SK-N-SH treated with all-trans-retinoic acid at 6 μM for 48 hours (cell line): ENCODE measurements around the gene HSDL1.

Experiments
- RARB ChIP-seq: fragments of 250-450 bp; sonication (Bioruptor Pico); IDR thresholded peaks from 2 replicates; pipeline ENCODE4 v1.8.0; 2021; ENCODE audit warnings: mild to moderate bottlenecking, moderate library complexity
- ZC3H10 ChIP-seq: fragments of 250-450 bp; sonication (Bioruptor Pico); IDR thresholded peaks from 2 replicates; pipeline ENCODE4 v1.5.1; 2021; ENCODE audit warnings: mild to moderate bottlenecking, moderate library complexity
- ZNF565 ChIP-seq: fragments of 450-650 bp; formaldehyde crosslinking; conservative IDR thresholded peaks from 2 replicates; pipeline ENCODE4 v1.5.0; 2020; ENCODE audit warnings: low read depth, mild to moderate bottlenecking, moderate library complexity

GRCh38 chr16:84166796-84167695 is 22.1 kb upstream of the HSDL1 start:
- TF ChIP-seq ZNF565 (CRISPR knock-in tag) (no peak), ZC3H10 (CRISPR knock-in tag) (no peak), RARB (CRISPR knock-in tag) (no peak)
